Effector CD8-positive, alpha-beta T cell (primary cell): Measurements from ENCODE around the gene FBRS.
"Not testable (repeated sequence)": the region's sequence is repeated elsewhere in the genome, so short reads cannot be mapped to it uniquely, and the experiment has no call there.

Experiments used
- DNase-seq: peaks from one replicate; lab custom pipeline; 2025; lab: John Stamatoyannopoulos, UW

The FBRS gene

GRCh38 chr16:30665155-30665829 is 7.1 kb downstream of the FBRS start:
- DNase-seq, result no peak

- DNase-seq, result no peak
Measured at GRCh38 chr16:30665830-30666190, 7.6 kb downstream of the FBRS start.

- DNase-seq, result no peak
Measured at GRCh38 chr16:30666681-30667080, 8.4 kb downstream of the FBRS start.

- DNase-seq, result no peak
Measured at GRCh38 chr16:30667361-30667905, 9.2 kb downstream of the FBRS start.

GRCh38 chr16:30668393-30668792 is 10.2 kb downstream of the FBRS start:
- no peak for DNase-seq

GRCh38 chr16:30669026-30669902 is 11.0 kb downstream of the FBRS start:
- DNase-seq, result no peak

- no peak for DNase-seq
Measured at GRCh38 chr16:30669903-30670824, 11.9 kb downstream of the FBRS start.

GRCh38 chr16:30675143-30675542 is 16.9 kb downstream of the FBRS start:
- no peak for DNase-seq

GRCh38 chr16:30677931-30678585 is 19.8 kb downstream of the FBRS start:
- no peak for DNase-seq

- DNase-seq, result no peak
Measured at GRCh38 chr16:30678586-30678970, 20.3 kb downstream of the FBRS start.

GRCh38 chr16:30680326-30680725 is 22.1 kb downstream of the FBRS start:
- no peak for DNase-seq

- DNase-seq, result no peak
Measured at GRCh38 chr16:30688701-30689100, 30.5 kb downstream of the FBRS start.

- no peak for DNase-seq
Measured at GRCh38 chr16:30691907-30692306, 33.7 kb downstream of the FBRS start.

GRCh38 chr16:30692396-30693064 is 34.3 kb downstream of the FBRS start:
- no peak for DNase-seq

GRCh38 chr16:30694926-30695693 is 36.9 kb downstream of the FBRS start:
- no peak for DNase-seq

- not testable (repeated sequence) for DNase-seq
Measured at GRCh38 chr16:30696646-30697045, 38.4 kb downstream of the FBRS start.

GRCh38 chr16:30697264-30698138 is 39.3 kb downstream of the FBRS start:
- DNase-seq, result no peak

- peak; percentile 98 for DNase-seq
Measured at GRCh38 chr16:30698139-30698815, 40.0 kb downstream of the FBRS start.
